Measurements from ENCODE around the gene MUC4.
"Not testable (repeated sequence)": the region's sequence is repeated elsewhere in the genome, so short reads cannot be mapped to it uniquely, and the experiment has no call there.

Gene MUC4

GRCh38 chr3:195796795-195797194, 14.9 kb downstream of the MUC4 start:
- TF ChIP-seq CTCF (IDR thresholded peaks at IDR 0.05; ENCODE audit: low read depth, low read length) = no peak
- in situ Hi-C loops (cut with HindIII; ENCODE audit: low sequenced_read_pairs) = no loop called here
- no peak for DNase-seq (ENCODE audit: low read depth, low spot score)
- no peak overlapping the region for H3K4me3 ChIP-seq (ENCODE audit: low read depth, low read length)

- in situ Hi-C loops (cut with HindIII; ENCODE audit: low sequenced_read_pairs) = no loop called here
- no peak overlapping the region for H3K4me3 ChIP-seq (ENCODE audit: low read depth, low read length)
- no peak for TF ChIP-seq CTCF (IDR thresholded peaks at IDR 0.05; ENCODE audit: low read depth, low read length)
- no peak for DNase-seq (ENCODE audit: low read depth, low spot score)
Measured at GRCh38 chr3:195794708-195795107, 17.0 kb downstream of the MUC4 start.

GRCh38 chr3:195792621-195793020, 19.1 kb downstream of the MUC4 start:
- in situ Hi-C loops (cut with HindIII; ENCODE audit: low sequenced_read_pairs); H3K4me3 ChIP-seq (ENCODE audit: low read depth, low read length); DNase-seq (ENCODE audit: low read depth, low spot score): not testable (repeated sequence)

- in situ Hi-C loops (cut with HindIII; ENCODE audit: low sequenced_read_pairs) = no loop called here
- DNase-seq (ENCODE audit: low read depth, low spot score) = no peak
- no peak for TF ChIP-seq CTCF (IDR thresholded peaks at IDR 0.05; ENCODE audit: low read depth, low read length)
- no peak overlapping the region for H3K4me3 ChIP-seq (ENCODE audit: low read depth, low read length)
Measured at GRCh38 chr3:195790901-195791300, 20.8 kb downstream of the MUC4 start.

- no peak for TF ChIP-seq CTCF (IDR thresholded peaks at IDR 0.05; ENCODE audit: low read depth, low read length)
- in situ Hi-C loops (cut with HindIII; ENCODE audit: low sequenced_read_pairs) = no loop called here
- DNase-seq (ENCODE audit: low read depth, low spot score) = no peak
- H3K4me3 ChIP-seq (ENCODE audit: low read depth, low read length) = no peak overlapping the region
Measured at GRCh38 chr3:195788711-195789581, 22.8 kb downstream of the MUC4 start.

GRCh38 chr3:195785781-195786405, 25.8 kb downstream of the MUC4 start:
- H3K4me3 ChIP-seq (ENCODE audit: low read depth, low read length); DNase-seq (ENCODE audit: low read depth, low spot score); in situ Hi-C loops (cut with HindIII; ENCODE audit: low sequenced_read_pairs): not testable (repeated sequence)

DNA sequence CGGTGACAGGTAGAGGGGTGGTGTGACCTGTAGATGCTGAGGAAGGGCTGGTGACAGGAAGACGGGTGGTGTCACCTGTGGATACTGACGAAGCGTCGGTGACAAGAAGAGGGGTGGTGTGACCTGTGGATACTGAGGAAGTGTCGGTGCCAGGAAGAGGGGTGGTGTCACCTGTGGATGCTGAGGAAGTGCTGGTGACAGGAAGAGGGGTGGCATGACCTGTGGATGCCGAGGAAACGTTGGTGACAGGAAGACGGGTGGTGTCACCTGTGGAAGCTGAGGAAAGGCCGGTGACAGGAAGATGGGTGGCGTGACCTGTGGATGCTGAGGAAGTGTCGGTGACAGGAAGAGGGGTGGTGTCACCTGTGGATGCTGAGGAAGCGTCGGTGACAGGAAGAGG, 27.7 kb downstream of the MUC4 start:
- DNase-seq (ENCODE audit: low read depth, low spot score); in situ Hi-C loops (cut with HindIII; ENCODE audit: low sequenced_read_pairs): not testable (repeated sequence)

DNA sequence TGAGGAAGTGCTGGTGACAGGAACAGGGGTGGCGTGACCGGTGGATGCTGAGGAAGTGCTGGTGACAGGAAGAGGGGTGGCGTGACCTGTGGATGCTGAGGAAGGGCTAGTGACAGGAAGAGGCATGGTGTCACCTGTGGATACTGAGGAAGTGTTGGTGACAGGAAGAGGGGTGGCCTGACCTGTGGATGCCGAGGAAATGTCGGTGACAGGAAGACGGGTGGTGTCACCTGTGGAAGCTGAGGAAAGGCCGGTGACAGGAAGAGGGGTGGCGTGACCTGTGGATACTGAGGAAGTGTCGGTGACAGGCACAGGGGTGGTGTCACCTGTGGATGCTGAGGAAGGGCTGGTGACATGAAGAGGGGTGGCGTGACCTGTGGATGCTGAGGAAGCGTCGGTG, 30.5 kb downstream of the MUC4 start:
- H3K4me3 ChIP-seq (ENCODE audit: low read depth, low read length); in situ Hi-C loops (cut with HindIII; ENCODE audit: low sequenced_read_pairs); DNase-seq (ENCODE audit: low read depth, low spot score): not testable (repeated sequence)

More for the DNA sequence above, 27.7 kb downstream of the MUC4 start:
- not testable (repeated sequence) for H3K4me3 ChIP-seq (ENCODE audit: low read depth, low read length)

Data from astrocyte of the spinal cord (primary cell).